ELR (cell line): Measurements from ENCODE around the gene MED15.

ENCODE experiments used
- DNase-seq: peaks from one replicate; pipeline ENCODE4 v3.0.0-alpha.2; 2015; ENCODE audit warnings: low read depth

Gene MED15

GRCh38 chr22:20552443-20553401 lies 45.3 kb downstream of the MED15 start:
- DNase-seq = no peak

GRCh38 chr22:20553947-20554741 lies 46.7 kb downstream of the MED15 start:
- no peak for DNase-seq

- no peak for DNase-seq
Measured at GRCh38 chr22:20554824-20555223, 47.4 kb downstream of the MED15 start.

- DNase-seq = no peak
Measured at GRCh38 chr22:20558534-20558933, 51.1 kb downstream of the MED15 start.

- DNase-seq = no peak
Measured at GRCh38 chr22:20559174-20559760, 51.9 kb downstream of the MED15 start.

GRCh38 chr22:20560716-20561115 lies 53.3 kb downstream of the MED15 start:
- DNase-seq = no peak

- DNase-seq = no peak
Measured at GRCh38 chr22:20561882-20562281, 54.5 kb downstream of the MED15 start.

- DNase-seq = no peak
Measured at GRCh38 chr22:20562607-20563465, 55.4 kb downstream of the MED15 start.

- DNase-seq = no peak
Measured at GRCh38 chr22:20563466-20563906, 56.1 kb downstream of the MED15 start.

- no peak for DNase-seq
Measured at GRCh38 chr22:20563941-20564371, 56.5 kb downstream of the MED15 start.

GRCh38 chr22:20565079-20565734 lies 57.8 kb downstream of the MED15 start:
- peak; percentile 30 for DNase-seq

- no peak for DNase-seq
Measured at GRCh38 chr22:20565761-20566160, 58.4 kb downstream of the MED15 start.

GRCh38 chr22:20566420-20567260 lies 59.2 kb downstream of the MED15 start:
- DNase-seq = peak; percentile 83

GRCh38 chr22:20567371-20567847 lies 60.0 kb downstream of the MED15 start:
- peak; percentile 90 for DNase-seq

- DNase-seq = peak; percentile 79
Measured at GRCh38 chr22:20567993-20568417, 60.6 kb downstream of the MED15 start.

GRCh38 chr22:20568502-20569058 lies 61.2 kb downstream of the MED15 start:
- DNase-seq = no peak

- peak; percentile 98 for DNase-seq
Measured at GRCh38 chr22:20569059-20570058, 61.9 kb downstream of the MED15 start.

GRCh38 chr22:20571078-20571503 lies 63.7 kb downstream of the MED15 start:
- no peak for DNase-seq
